OCI-M2 (cell line): Measurements from ENCODE around the gene MFSD2A.
"Not testable (repeated sequence)": the region's sequence is repeated elsewhere in the genome, so short reads cannot be mapped to it uniquely, and the experiment has no call there.

Source experiments
- DNase-seq: peaks from one replicate; lab custom pipeline; 2025; ENCODE audit not compliant: unreplicated experiment; lab: John Stamatoyannopoulos, UW

The MFSD2A gene

DNA sequence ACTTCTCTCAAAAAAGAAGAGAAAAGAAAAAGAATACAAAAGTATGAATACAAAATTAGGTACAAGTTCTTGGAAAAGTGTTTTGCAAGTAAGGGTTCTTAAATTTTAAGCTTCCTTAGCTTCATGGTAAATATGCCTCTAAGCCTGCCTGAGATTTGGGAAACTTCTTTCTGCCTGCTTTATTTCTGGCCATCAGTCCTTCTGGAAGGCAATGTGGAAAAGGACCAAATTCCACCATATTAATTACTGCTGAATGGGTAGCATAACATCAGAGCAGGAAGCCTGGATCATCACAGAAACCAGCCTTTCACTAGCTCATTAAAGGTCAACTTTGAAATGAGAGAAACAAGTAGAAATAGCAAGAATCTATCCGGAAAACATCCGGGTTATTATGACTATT is 46.5 kb downstream of the MFSD2A start:
- no peak for DNase-seq

DNA sequence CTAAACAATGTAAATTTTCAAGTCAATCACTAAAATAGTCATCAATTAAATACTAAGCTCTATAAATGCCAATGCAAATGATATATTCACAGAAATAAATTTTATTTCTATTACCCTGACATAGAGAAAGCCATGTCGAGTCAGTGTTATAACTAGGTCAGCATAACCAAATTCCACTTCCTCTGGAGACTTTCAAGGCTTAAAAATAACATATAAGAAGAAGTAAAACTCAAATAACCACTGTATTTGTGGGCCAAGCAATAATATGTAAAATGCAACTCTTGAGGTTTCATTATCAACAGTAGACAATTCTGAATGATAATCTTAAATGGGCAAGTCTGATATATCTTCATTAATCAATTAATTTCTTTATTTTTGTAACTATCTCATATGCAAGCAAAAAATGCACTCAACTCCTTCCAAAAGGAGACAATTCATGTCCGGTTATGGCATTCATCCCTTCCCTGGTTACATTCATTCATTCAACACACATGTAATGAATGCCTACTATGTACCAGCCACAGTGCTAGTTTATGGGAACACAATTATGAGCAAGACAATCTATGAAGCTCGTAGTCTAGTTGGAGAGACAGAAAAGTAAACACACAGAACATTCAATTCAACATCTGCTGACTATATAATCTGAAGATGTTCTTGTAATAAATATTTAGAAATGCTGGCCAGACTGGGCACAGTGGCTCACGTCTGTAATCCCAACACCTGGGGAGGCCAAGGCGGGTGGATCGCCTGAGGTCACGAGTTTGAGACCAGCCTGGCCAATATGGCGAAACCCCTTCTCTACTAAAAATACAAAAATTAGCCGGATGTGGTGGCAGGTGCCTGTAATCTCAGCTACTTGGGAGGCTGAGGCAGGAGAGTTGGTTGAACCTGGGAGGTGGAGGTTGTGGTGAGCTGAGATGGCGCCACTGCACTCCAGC is 48.5 kb downstream of the MFSD2A start:
- DNase-seq, result no peak

DNA sequence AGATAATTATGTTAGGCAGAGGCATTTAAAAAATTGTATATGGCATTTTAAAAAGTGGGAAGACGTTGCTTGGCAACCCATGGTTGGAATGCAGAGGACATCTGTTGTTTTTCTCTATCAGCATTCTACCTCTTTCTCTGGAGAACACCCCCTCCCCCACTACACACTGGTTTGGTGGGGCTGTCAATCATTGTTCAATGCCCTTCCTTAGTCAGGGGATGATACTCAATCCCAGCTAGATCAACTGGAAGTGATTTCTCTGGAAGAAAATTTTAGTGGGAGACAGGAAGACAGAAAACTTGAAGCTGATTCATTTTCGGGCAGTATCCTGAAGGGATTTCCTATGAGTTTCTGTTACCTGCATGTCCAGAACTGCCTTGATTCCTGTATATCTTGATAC is 49.9 kb downstream of the MFSD2A start:
- no peak for DNase-seq

DNA sequence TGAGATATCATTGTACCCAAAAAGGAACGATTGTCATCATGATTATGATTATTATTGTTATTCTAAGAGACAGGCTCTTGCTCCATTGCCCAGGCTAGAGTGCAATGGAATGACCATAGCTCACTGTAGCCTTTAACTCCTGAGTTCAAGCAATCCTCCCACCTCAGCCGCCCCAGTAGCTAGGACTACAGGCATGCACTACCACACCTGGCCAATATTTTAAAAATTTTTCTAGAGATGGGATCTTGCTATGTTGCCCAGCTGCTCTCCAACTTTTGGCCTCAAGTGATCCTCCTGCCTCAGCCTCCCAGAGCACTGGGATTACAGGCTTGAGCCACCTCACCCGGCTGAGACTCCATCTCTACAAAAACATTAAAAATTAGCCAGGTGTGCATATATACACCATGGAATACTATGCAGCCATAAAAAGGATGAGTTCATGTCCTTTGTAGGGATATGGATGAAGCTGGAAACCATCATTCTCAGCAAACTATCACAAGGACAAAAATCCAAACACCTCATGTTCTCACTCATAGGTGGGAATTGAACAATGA is 52.6 kb downstream of the MFSD2A start:
- not testable (repeated sequence) for DNase-seq

DNA sequence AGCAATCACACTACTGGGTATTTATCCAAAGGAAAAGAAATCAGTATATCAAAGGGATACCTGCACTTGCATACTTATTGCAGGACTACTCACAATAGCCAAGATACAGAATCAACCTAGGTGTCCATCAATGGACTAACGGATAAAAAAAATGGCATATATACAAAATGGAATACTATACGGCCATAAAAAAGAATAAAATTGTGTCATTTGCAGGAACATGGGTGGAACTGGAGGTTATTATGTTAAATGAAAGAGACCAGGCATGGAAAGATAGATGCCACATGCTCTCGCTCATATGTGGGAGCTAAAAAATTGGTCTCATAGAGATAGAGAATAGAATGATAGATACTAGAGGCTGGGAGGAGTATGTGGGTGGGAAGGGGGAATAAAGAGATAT is 56.3 kb downstream of the MFSD2A start:
- no peak for DNase-seq

DNA sequence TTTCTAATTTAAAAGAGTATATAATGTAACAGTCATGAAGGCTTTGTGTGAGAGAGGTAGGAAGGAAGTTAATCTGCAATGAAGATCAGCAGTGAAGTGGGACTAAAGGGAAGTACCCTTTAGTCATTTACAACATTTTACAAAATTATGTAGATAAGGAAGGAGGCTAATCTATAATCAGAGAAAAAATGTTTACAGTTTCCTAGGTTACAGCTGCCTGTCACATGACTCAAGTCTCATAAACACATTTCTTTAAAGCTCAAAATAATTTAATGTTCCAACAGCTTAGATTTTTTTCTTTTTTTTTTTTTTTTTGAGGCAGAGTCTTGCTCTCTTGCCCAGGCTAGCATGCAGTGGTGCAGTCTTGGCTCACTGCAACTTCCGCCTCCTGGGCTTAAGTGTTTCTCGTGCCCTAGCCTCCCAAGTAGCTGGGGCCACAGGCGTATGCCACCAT is 59.3 kb downstream of the MFSD2A start:
- no peak for DNase-seq

DNA sequence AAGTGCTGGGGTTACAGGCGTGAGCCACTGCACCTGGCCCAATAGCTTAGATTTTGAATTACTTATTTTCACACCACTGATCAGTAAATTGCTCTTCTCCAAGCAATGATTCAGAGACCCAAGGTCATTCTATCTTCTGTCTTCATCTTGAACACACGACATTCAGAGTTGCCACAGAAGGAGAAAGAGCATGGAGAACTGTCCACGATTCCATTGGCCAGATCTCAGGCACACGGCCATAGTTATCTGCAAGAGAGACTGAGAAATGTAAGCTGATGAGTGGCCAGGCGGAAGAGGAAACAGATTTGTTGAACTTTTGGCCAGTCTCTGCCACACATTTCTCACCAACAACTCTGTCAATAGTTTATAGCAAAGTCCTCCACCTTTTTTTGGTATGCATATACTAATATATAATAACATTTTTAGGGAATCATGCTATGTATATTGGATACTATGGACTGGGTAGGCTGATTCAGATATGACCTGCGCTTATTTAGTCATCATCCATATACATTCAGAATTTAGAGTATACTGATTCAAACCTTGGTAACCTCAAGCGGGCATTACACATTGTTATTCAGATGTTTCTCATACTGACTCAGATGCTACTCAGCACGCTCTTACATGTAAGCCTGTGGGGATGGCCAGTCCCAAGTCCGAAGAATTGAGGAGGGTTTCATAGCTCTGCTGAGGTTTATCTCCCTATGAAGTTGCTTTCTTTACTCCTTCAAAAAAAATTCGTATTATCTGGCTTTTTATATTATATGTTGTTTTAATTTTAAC is 60.1 kb downstream of the MFSD2A start:
- no peak for DNase-seq

DNA sequence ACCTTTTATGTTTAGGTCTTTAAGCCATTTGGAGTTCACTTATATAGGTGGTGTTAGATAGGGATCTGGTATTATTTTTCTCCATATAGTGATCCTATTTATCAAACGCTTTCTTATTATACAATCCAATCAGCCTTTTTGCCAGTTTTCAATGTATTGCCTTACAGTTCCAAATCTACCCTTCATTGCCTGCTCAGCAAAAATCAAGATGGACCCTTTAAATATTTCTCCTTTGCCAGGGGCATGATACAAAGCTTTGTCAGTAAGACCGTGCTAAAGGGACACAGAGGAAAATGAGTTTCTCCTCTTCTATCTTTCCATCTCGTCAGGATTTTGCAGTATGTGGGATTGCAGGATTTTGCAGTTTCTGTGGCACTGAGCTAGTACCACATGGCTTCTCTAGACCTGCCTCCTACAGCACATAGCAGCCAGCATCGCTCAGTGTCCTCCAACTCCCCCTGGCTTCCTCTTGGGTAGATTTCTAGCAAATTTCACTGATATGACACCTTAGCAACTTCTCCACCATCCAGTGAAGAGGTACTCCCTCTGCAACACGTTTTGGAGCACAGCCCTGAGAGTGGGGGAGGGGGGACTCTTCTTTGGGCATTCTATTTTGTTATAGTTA is 63.1 kb downstream of the MFSD2A start:
- DNase-seq, result no peak
